Fibroblast of lung (primary cell): Measurements from ENCODE around the gene PAX3.

Source experiments
- EZH2 ChIP-seq: IDR thresholded peaks from 2 replicates; pipeline ENCODE4 v1.5.1; 2012; ENCODE audit warnings: low read length, control low read depth, mild to moderate bottlenecking; ENCODE audit errors: missing control alignments
- TF ChIP-seq, protein P1 (sequence below), 2 donors: IDR thresholded peaks in 1 of 2; conservative IDR thresholded peaks in 1 of 2; 1 replicate in 1 of 2; 2 replicates in 1 of 2; pipeline ENCODE4 v1.5.1; 2011 to 2012; ENCODE audit warnings: low read length in 2 of 2, control low read depth in 1 of 2, inconsistent platforms in 1 of 2, low read depth in 1 of 2, mild to moderate bottlenecking in 1 of 2

DNA sequence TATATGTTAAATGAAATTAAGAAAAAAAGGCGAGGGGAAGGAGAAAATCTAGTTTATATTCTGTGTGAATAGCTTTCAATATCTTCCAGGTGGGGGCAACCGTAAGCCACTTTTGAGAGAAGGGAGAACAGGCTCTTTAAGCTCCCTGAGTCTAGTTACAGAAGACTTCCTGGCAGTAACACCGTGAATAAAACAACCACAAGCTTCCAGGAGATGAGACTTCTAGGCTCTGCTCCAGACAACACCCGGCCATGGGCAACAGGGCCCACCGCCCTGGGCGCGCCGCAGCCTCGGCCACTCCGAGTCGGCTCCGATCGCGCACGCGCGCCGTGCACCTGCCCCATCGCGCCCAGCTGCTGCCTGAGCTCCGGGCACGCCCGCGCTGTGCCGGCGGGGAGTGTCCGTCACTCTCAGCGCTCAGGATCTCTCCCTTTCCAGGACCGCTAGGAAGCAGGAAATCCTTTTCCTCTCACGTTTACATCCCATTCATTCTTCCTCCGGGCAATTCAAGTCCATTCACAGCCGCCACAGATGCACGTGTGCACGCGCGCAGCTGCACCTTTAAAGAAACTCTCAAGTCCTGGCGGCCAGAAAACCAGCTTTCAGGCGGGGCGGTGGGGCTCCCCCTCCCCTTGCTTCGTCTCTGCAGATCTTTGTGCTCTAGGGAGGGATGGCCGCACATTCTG lies 19.4 kb upstream of the PAX3 start:
- TF ChIP-seq, protein P1, sequence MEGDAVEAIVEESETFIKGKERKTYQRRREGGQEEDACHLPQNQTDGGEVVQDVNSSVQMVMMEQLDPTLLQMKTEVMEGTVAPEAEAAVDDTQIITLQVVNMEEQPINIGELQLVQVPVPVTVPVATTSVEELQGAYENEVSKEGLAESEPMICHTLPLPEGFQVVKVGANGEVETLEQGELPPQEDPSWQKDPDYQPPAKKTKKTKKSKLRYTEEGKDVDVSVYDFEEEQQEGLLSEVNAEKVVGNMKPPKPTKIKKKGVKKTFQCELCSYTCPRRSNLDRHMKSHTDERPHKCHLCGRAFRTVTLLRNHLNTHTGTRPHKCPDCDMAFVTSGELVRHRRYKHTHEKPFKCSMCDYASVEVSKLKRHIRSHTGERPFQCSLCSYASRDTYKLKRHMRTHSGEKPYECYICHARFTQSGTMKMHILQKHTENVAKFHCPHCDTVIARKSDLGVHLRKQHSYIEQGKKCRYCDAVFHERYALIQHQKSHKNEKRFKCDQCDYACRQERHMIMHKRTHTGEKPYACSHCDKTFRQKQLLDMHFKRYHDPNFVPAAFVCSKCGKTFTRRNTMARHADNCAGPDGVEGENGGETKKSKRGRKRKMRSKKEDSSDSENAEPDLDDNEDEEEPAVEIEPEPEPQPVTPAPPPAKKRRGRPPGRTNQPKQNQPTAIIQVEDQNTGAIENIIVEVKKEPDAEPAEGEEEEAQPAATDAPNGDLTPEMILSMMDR (conservative IDR thresholded peaks at IDR 0.05 in 1 of 2, IDR thresholded peaks at IDR 0.05 in 1 of 2; ENCODE audit: low read depth in 1 of 2, low read length in 2 of 2), result peak; percentile 46 to 53
- TF ChIP-seq EZH2, result no peak
